CD8-positive, alpha-beta memory T cell (primary cell): ENCODE data around the gene VPS13D. TPM values are rescaled to one million over a fixed set of nuclear protein-coding genes. Genes with fewer than 3 reads are reported as not detected.

Experiments
- CTCF ChIA-PET: fragments of 350-600 bp; sonication (Branson Sonifier 250); formaldehyde crosslinking; loops from one replicate; lab custom pipeline; 2021; ENCODE audit warnings: antibody characterized with exemption; lab: Charles Lee
- POLR2A ChIA-PET: fragments of 350-600 bp; sonication (Branson Sonifier 250); formaldehyde crosslinking; loops from one replicate; lab custom pipeline; 2021; ENCODE audit warnings: antibody characterized with exemption; lab: Charles Lee
- DNase-seq, 5 donors: peaks; one replicate each; pipeline versions ENCODE4 v3.0.0 to v3.0.0-alpha.2; 2020 to 2022; ENCODE audit warnings: mixed read lengths in 1 of 5
- H3K27ac ChIP-seq: one replicate; pipeline ENCODE4 v1.7.0; 2013; ENCODE audit warnings: low read depth, mild to moderate bottlenecking, low read length, moderate library complexity
- H3K27me3 ChIP-seq: 2 replicates; pipeline ENCODE4 v1.7.0; 2013; ENCODE audit warnings: low read length, mild to moderate bottlenecking; ENCODE audit not compliant: insufficient read depth, poor library complexity, severe bottlenecking
- H3K36me3 ChIP-seq: 2 replicates; pipeline ENCODE4 v1.7.0; 2013; ENCODE audit warnings: mild to moderate bottlenecking, low read length, moderate library complexity; ENCODE audit not compliant: insufficient read depth
- H3K4me1 ChIP-seq: 2 replicates; pipeline ENCODE4 v1.7.0; 2013; ENCODE audit warnings: mild to moderate bottlenecking, low read length, moderate library complexity; ENCODE audit not compliant: insufficient read depth
- H3K4me3 ChIP-seq: 2 replicates; pipeline ENCODE4 v1.7.0; 2013; ENCODE audit warnings: mild to moderate bottlenecking, low read length
- H3K9me3 ChIP-seq: 2 replicates; pipeline ENCODE4 v1.7.0; 2013; ENCODE audit warnings: mild to moderate bottlenecking, low read length
- H3K27ac Mint-ChIP-seq, 8 donors: one replicate each; pipeline ENCODE4 v1.8.0; 2020 to 2021; ENCODE audit warnings: mixed read lengths in 8 of 8, mild to moderate bottlenecking in 6 of 8, inconsistent platforms in 3 of 8, moderate library complexity in 3 of 8
- H3K27me3 Mint-ChIP-seq, 2 donors: one replicate each; pipeline ENCODE4 v1.8.0; 2020 to 2021; ENCODE audit warnings: mixed read lengths in 2 of 2, mild to moderate bottlenecking in 1 of 2, moderate library complexity in 1 of 2
- H3K36me3 Mint-ChIP-seq, 3 donors: one replicate each; pipeline ENCODE4 v1.8.0; 2020 to 2021; ENCODE audit warnings: mixed read lengths in 3 of 3, inconsistent platforms in 1 of 3, mild to moderate bottlenecking in 1 of 3
- H3K4me1 Mint-ChIP-seq, 3 donors: one replicate each; pipeline ENCODE4 v1.8.0; 2020 to 2021; ENCODE audit warnings: mixed read lengths in 3 of 3, inconsistent platforms in 1 of 3, mild to moderate bottlenecking in 1 of 3
- H3K4me3 Mint-ChIP-seq, 7 donors: one replicate each; pipeline ENCODE4 v1.8.0; 2020 to 2021; ENCODE audit warnings: mixed read lengths in 7 of 7, mild to moderate bottlenecking in 6 of 7, moderate library complexity in 4 of 7, inconsistent platforms in 2 of 7
- H3K9me3 Mint-ChIP-seq, 5 donors: one replicate each; pipeline ENCODE4 v1.8.0; 2020 to 2022; ENCODE audit warnings: mixed read lengths in 5 of 5, mild to moderate bottlenecking in 3 of 5, moderate library complexity in 2 of 5, inconsistent platforms in 1 of 5
- polyA plus RNA-seq: library from polyadenylated mRNA; unstranded; fragments of 300-500 nt; fragmentation: Illumina TruSeq; gene quantifications from one replicate; pipeline ENCODE4 v1.2.3, GENCODE V29; 2021
- total RNA-seq, 2 experiments: library from RNA; stranded (reverse); gene quantifications; one replicate each; pipeline ENCODE4 v1.2.3, GENCODE V29; 2021

VPS13D gene
- total and polyA plus RNA-seq, 3 experiments from 2014 or later: 9.7 to 28.5 (median 24.1) TPM

- no peak for DNase-seq
- H3K27me3 Mint-ChIP-seq: no peaks in the 10 kb centered on the region
- ChIA-PET POLR2A (no interaction called here), CTCF (no interaction called here)
- Histone ChIP-seq H3K27ac (no peak overlapping the region), H3K4me3 (no peak overlapping the region), H3K36me3 (peaks cover 22% of the 10 kb centered on the region), H3K27me3 (no peaks in the 10 kb centered on the region), H3K9me3 (no peaks in the 10 kb centered on the region), H3K4me1 (no peaks in the 10 kb centered on the region)
- no peaks in the 10 kb centered on the region for H3K9me3 Mint-ChIP-seq
- H3K36me3 Mint-ChIP-seq: peaks cover 11 to 84% (median 36%) of the 10 kb centered on the region in 3 donors
- no peak overlapping the region for H3K27ac Mint-ChIP-seq
- no peak overlapping the region for H3K4me3 Mint-ChIP-seq
- H3K4me1 Mint-ChIP-seq: no peaks in the 10 kb centered on the region
These were observed 103.4 kb downstream of the VPS13D start for GRCh38 chr1:12333036-12333785.

DNA sequence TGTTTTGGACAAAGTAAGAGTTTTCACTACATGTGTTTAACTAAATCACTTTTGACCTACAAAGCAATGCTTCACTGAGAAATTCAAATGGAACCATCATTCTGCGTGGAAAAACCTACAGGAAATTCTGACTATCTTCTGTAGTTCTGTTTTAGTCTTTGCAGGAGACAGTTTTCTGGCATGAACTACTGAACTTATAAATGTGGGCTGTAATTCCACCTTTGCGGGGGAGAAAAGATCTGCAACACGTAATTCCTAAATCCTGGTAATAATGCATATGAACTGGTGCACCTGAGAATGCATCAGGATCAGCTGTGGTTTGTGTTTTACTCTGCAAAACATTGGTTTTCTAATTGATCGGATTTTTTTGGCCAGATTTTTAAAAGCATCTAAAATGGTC, 106.0 kb downstream of the VPS13D start:
- Mint-ChIP-seq H3K4me3 (no peak overlapping the region), H3K27me3 (no peaks in the 10 kb centered on the region), H3K9me3 (no peaks in the 10 kb centered on the region), H3K36me3 (peaks cover 11 to 77% (median 34%) of the 10 kb centered on the region in 3 donors), H3K4me1 (peaks cover 6 to 16% (median 12%) of the 10 kb centered on the region in 3 donors), H3K27ac (no peak overlapping the region)
- Histone ChIP-seq H3K4me1 (peaks cover 9% of the 10 kb centered on the region), H3K27ac (no peak overlapping the region), H3K9me3 (no peaks in the 10 kb centered on the region), H3K27me3 (no peaks in the 10 kb centered on the region), H3K36me3 (peaks cover 13% of the 10 kb centered on the region), H3K4me3 (no peak overlapping the region)
- ChIA-PET CTCF (interaction anchor here (1.2 kb wide), 2 partner anchors 281 to 283 kb away, joined by 3 read pairs; no protein-coding TSS in a partner anchor), POLR2A (no interaction called here)
- no peak for DNase-seq

DNA sequence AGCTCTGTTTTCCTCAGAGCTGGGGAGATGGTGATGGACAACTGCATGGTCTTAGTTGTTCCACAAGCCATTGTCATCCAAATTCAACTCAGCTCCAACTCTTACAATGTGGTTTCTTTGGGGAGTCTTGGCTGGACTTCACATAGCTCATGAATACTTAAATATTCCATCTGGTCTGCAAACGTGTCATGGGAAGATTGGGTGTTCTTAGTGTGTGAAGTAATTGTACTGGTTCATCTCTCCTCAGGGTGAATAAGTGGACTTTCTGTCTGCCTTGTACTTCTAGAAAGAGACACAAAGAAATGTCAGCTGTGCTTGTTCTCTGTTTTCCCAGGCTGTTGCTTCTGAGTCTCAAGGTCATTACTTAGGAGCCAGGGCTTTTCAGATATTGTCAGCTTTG, 106.6 kb downstream of the VPS13D start:
- H3K4me1 ChIP-seq: peaks cover 12% of the 10 kb centered on the region
- Mint-ChIP-seq H3K4me1 (peaks cover 12 to 22% (median 18%) of the 10 kb centered on the region in 3 donors), H3K27ac (peak overlapping the region in 1 of 8 donors; percentile 1), H3K9me3 (no peaks in the 10 kb centered on the region), H3K4me3 (no peak overlapping the region), H3K27me3 (no peaks in the 10 kb centered on the region), H3K36me3 (peaks cover 11 to 74% (median 34%) of the 10 kb centered on the region in 3 donors)
- ChIA-PET CTCF (no interaction called here), POLR2A (no interaction called here)
- H3K27me3 ChIP-seq: no peaks in the 10 kb centered on the region
- H3K36me3 ChIP-seq: peaks cover 13% of the 10 kb centered on the region
- no peaks in the 10 kb centered on the region for H3K9me3 ChIP-seq
- DNase-seq: no peak
- H3K4me3 ChIP-seq: no peak overlapping the region
- H3K27ac ChIP-seq: no peak overlapping the region

- Mint-ChIP-seq H3K4me3 (no peak overlapping the region), H3K9me3 (no peaks in the 10 kb centered on the region), H3K27me3 (no peaks in the 10 kb centered on the region), H3K36me3 (peaks cover 14 to 74% (median 43%) of the 10 kb centered on the region in 3 donors), H3K27ac (peak overlapping the region in 2 of 8 donors; percentile 5 to 14), H3K4me1 (peaks cover 26 to 36% (median 32%) of the 10 kb centered on the region in 3 donors)
- H3K4me1 ChIP-seq: peaks cover 21% of the 10 kb centered on the region
- no peak for DNase-seq
- H3K27ac ChIP-seq: no peak overlapping the region
- ChIA-PET CTCF (no interaction called here), POLR2A (no interaction called here)
- H3K9me3 ChIP-seq: no peaks in the 10 kb centered on the region
- H3K36me3 ChIP-seq: peaks cover 12% of the 10 kb centered on the region
- H3K27me3 ChIP-seq: no peaks in the 10 kb centered on the region
- H3K4me3 ChIP-seq: no peak overlapping the region
These were observed 108.2 kb downstream of the VPS13D start for GRCh38 chr1:12338017-12338416.

DNA sequence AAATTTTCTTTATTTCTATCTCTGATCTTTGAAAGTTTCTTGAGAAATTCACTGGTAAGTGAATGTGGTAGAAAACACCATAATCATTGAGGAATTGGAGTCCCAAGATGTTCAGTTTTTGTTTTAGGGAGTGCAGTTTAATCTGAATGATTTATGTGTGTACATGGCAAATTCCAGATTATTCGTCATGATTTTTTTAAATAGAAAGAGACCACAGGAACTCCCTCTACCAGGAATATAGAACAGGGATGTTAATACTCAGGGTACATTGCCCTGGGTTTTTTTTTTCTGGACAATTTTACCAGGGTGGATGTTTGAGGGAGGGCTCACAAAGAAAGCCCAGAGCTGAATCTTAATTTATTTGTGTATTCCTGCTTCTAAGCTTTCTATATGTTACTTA, 109.0 kb downstream of the VPS13D start:
- Histone ChIP-seq H3K4me3 (no peak overlapping the region), H3K27ac (no peak overlapping the region), H3K9me3 (no peaks in the 10 kb centered on the region), H3K27me3 (no peaks in the 10 kb centered on the region), H3K4me1 (peaks cover 23% of the 10 kb centered on the region), H3K36me3 (peaks cover 7% of the 10 kb centered on the region)
- H3K4me3 Mint-ChIP-seq: no peak overlapping the region
- no peaks in the 10 kb centered on the region for H3K27me3 Mint-ChIP-seq
- no peaks in the 10 kb centered on the region for H3K9me3 Mint-ChIP-seq
- H3K27ac Mint-ChIP-seq: no peak overlapping the region
- H3K36me3 Mint-ChIP-seq: peaks cover 12 to 70% (median 42%) of the 10 kb centered on the region in 3 donors
- no peak for DNase-seq
- ChIA-PET POLR2A (no interaction called here), CTCF (no interaction called here)
- peaks cover 29 to 40% (median 35%) of the 10 kb centered on the region in 3 donors for H3K4me1 Mint-ChIP-seq

DNA sequence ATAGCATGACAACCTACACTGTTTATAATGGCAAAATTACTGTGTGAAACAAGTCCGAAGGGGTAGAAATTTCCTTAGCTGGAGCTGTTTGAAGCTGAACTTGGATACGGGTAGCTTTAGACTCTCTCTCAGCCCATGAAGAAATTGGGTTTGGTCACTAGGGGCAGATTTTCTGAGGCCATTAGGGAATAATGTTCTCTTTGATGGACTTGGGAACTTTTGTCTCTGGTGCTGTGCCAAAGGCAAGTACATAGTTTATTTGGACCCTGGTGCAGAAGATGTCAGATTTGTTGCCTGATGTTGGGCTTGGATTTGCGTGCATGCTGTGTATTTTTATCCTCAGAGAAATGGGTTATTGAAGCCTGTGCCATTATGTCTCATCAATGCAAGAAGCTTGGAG, 109.6 kb downstream of the VPS13D start:
- POLR2A ChIA-PET: no interaction called here
- DNase-seq: no peak
- Histone ChIP-seq H3K4me3 (no peak overlapping the region), H3K9me3 (no peaks in the 10 kb centered on the region), H3K4me1 (peaks cover 28% of the 10 kb centered on the region), H3K27me3 (no peaks in the 10 kb centered on the region), H3K36me3 (peaks cover 2% of the 10 kb centered on the region), H3K27ac (no peak overlapping the region)
- peaks cover 30 to 45% (median 40%) of the 10 kb centered on the region in 3 donors for H3K4me1 Mint-ChIP-seq
- H3K36me3 Mint-ChIP-seq: peaks cover 7 to 65% (median 41%) of the 10 kb centered on the region in 3 donors
- no peaks in the 10 kb centered on the region for H3K27me3 Mint-ChIP-seq
- no peak overlapping the region for H3K4me3 Mint-ChIP-seq
- CTCF ChIA-PET: interaction anchor here (1.0 kb wide), 1 partner anchor 319 kb away, joined by 3 read pairs; no protein-coding TSS in a partner anchor
- H3K9me3 Mint-ChIP-seq: no peaks in the 10 kb centered on the region
- no peak overlapping the region for H3K27ac Mint-ChIP-seq

- DNase-seq: no peak
- peaks cover 7 to 61% (median 43%) of the 10 kb centered on the region in 3 donors for H3K36me3 Mint-ChIP-seq
- H3K9me3 ChIP-seq: no peaks in the 10 kb centered on the region
- H3K4me3 ChIP-seq: no peak overlapping the region
- no peaks in the 10 kb centered on the region for H3K9me3 Mint-ChIP-seq
- H3K4me1 ChIP-seq: peaks cover 34% of the 10 kb centered on the region
- peaks cover 36 to 51% (median 46%) of the 10 kb centered on the region in 3 donors for H3K4me1 Mint-ChIP-seq
- peak overlapping the region in 1 of 8 donors; percentile 4 for H3K27ac Mint-ChIP-seq
- H3K27ac ChIP-seq: no peak overlapping the region
- no peaks in the 10 kb centered on the region for H3K27me3 Mint-ChIP-seq
- no peak overlapping the region for H3K4me3 Mint-ChIP-seq
- POLR2A ChIA-PET: no interaction called here
- CTCF ChIA-PET: interaction anchor here (1.0 kb wide), 1 partner anchor 319 kb away, joined by 3 read pairs; no protein-coding TSS in a partner anchor
- no peaks in the 10 kb centered on the region for H3K36me3 ChIP-seq
- no peaks in the 10 kb centered on the region for H3K27me3 ChIP-seq
These were observed 110.1 kb downstream of the VPS13D start for GRCh38 chr1:12339811-12340543.

DNA sequence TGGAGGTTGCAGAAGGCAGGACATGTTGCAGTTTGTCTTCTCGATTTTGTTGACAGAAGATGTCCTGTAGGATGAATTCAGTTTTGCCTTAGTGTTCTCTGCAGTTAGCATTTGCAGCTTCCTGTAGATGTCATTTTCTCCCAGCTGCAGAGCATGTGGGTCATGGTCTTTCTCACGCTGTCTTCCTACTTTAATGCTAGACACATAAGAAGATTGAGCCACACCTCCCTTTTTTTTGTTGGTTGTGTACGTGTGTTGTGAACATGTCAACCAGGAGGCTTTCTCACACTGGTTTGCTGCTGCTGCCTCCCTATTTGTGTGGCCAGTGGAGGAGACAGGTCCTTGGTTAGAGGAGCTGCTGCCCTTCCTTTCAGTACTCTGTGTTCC, 110.7 kb downstream of the VPS13D start:
- H3K4me1 Mint-ChIP-seq: peaks cover 42 to 57% (median 52%) of the 10 kb centered on the region in 3 donors
- H3K4me3 Mint-ChIP-seq: peak overlapping the region in 1 of 7 donors; percentile 21
- no peaks in the 10 kb centered on the region for H3K9me3 Mint-ChIP-seq
- DNase-seq: no peak
- CTCF ChIA-PET: no interaction called here
- Histone ChIP-seq H3K36me3 (no peaks in the 10 kb centered on the region), H3K4me3 (no peak overlapping the region), H3K4me1 (peaks cover 40% of the 10 kb centered on the region), H3K27ac (no peak overlapping the region), H3K27me3 (no peaks in the 10 kb centered on the region), H3K9me3 (no peaks in the 10 kb centered on the region)
- POLR2A ChIA-PET: no interaction called here
- H3K27me3 Mint-ChIP-seq: no peaks in the 10 kb centered on the region
- peak overlapping the region in 1 of 8 donors; percentile 30 for H3K27ac Mint-ChIP-seq
- H3K36me3 Mint-ChIP-seq: peaks cover 7 to 59% (median 40%) of the 10 kb centered on the region in 3 donors
